Liver (tissue), 9 donors: ENCODE measurements around the gene STK25. TPM values are rescaled to one million over a fixed set of nuclear protein-coding genes. Genes with fewer than 3 reads are reported as not detected.

Source experiments
- DNase-seq: peaks from one replicate; pipeline ENCODE4 v3.0.0-alpha.2; 2017; ENCODE audit warnings: low spot score
- H3K27ac ChIP-seq, 2 donors: one replicate each; pipeline ENCODE4 v1.7.0; 2013; ENCODE audit warnings: inconsistent platforms in 2 of 2, low read length in 2 of 2, control low read depth in 1 of 2, low read depth in 1 of 2, mild to moderate bottlenecking in 1 of 2
- H3K27me3 ChIP-seq, 4 donors: one replicate each; pipeline versions ENCODE4 v1.6.1 to v1.7.0; 2013; ENCODE audit warnings: low read length in 3 of 4, inconsistent platforms in 1 of 4, mild to moderate bottlenecking in 1 of 4, moderate library complexity in 1 of 4; ENCODE audit not compliant: control insufficient read depth in 4 of 4, insufficient read depth in 4 of 4
- H3K36me3 ChIP-seq, 4 donors: one replicate each; pipeline versions ENCODE4 v1.6.1 to v1.7.0; 2013; ENCODE audit warnings: low read length in 3 of 4, mild to moderate bottlenecking in 3 of 4, low read depth in 1 of 4, moderate library complexity in 1 of 4; ENCODE audit not compliant: control insufficient read depth in 4 of 4, insufficient read depth in 3 of 4
- H3K4me1 ChIP-seq, 4 donors: one replicate each; pipeline versions ENCODE4 v1.6.1 to v1.7.0; 2013; ENCODE audit warnings: low read length in 3 of 4, mild to moderate bottlenecking in 3 of 4, moderate library complexity in 1 of 4; ENCODE audit not compliant: control insufficient read depth in 4 of 4, insufficient read depth in 4 of 4
- H3K4me3 ChIP-seq, 3 donors: one replicate each; pipeline versions ENCODE4 v1.6.1 to v1.7.0; 2013; ENCODE audit warnings: low read length in 3 of 3, control low read depth in 1 of 3, low read depth in 1 of 3, mild to moderate bottlenecking in 1 of 3
- H3K9ac ChIP-seq, 2 donors: one replicate each; pipeline ENCODE4 v1.7.0; 2013; ENCODE audit warnings: low read length in 2 of 2, mild to moderate bottlenecking in 2 of 2, moderate library complexity in 2 of 2, control low read depth in 1 of 2, low read depth in 1 of 2
- H3K9me3 ChIP-seq, 4 donors: one replicate each; pipeline versions ENCODE4 v1.6.1 to v1.7.0; 2013; ENCODE audit warnings: low read length in 3 of 4; ENCODE audit not compliant: control insufficient read depth in 4 of 4
- EGR1 ChIP-seq, 2 donors: IDR thresholded peaks; 2 replicates each; pipeline ENCODE4 v1.6.1; 2016 to 2018; ENCODE audit warnings: antibody characterized with exemption in 2 of 2, low read depth in 2 of 2
- FOXA1 ChIP-seq: IDR thresholded peaks from 2 replicates; pipeline ENCODE4 v1.6.1; 2016; ENCODE audit warnings: antibody characterized with exemption
- GABPA ChIP-seq, 2 donors: IDR thresholded peaks in 1 of 2; conservative IDR thresholded peaks in 1 of 2; 2 replicates each; pipeline ENCODE4 v1.6.1; 2016; ENCODE audit warnings: antibody characterized with exemption in 2 of 2, mild to moderate bottlenecking in 1 of 2, moderate library complexity in 1 of 2
- HNF4A ChIP-seq, 2 donors: conservative IDR thresholded peaks; 2 replicates each; pipeline ENCODE4 v1.6.1; 2016; ENCODE audit warnings: antibody characterized with exemption in 2 of 2, mild to moderate bottlenecking in 2 of 2
- HNF4G ChIP-seq: IDR thresholded peaks from 2 replicates; pipeline ENCODE4 v1.6.1; 2016; ENCODE audit warnings: antibody characterized with exemption
- JUND ChIP-seq, 2 donors: IDR thresholded peaks; 2 replicates each; pipeline ENCODE4 v1.6.1; 2016; ENCODE audit warnings: antibody characterized with exemption in 2 of 2
- MAX ChIP-seq: IDR thresholded peaks from 2 replicates; pipeline ENCODE4 v1.6.1; 2016; ENCODE audit warnings: antibody characterized with exemption
- NR2F2 ChIP-seq: IDR thresholded peaks from 2 replicates; pipeline ENCODE4 v1.6.1; 2016; ENCODE audit warnings: antibody characterized with exemption
- RAD21 ChIP-seq, 2 donors: IDR thresholded peaks; 2 replicates each; pipeline ENCODE4 v1.6.1; 2016; ENCODE audit warnings: antibody characterized with exemption in 2 of 2, mild to moderate bottlenecking in 2 of 2
- RXRA ChIP-seq, 2 donors: IDR thresholded peaks; 2 replicates each; pipeline ENCODE4 v1.6.1; 2017 to 2018; ENCODE audit warnings: antibody characterized with exemption in 2 of 2, mild to moderate bottlenecking in 1 of 2
- TAF1 ChIP-seq: conservative IDR thresholded peaks from 2 replicates; pipeline ENCODE4 v1.6.1; 2016; ENCODE audit warnings: antibody characterized with exemption, mild to moderate bottlenecking
- YY1 ChIP-seq: IDR thresholded peaks from 2 replicates; pipeline ENCODE4 v1.6.1; 2016; ENCODE audit warnings: antibody characterized with exemption, mild to moderate bottlenecking
- ZBTB33 ChIP-seq: IDR thresholded peaks from 2 replicates; pipeline ENCODE4 v1.6.1; 2016; ENCODE audit warnings: antibody characterized with exemption
- WGBS: extraction: QIAGEN DNeasy Blood & Tissue Kit; methylation state at CpG from one replicate; pipeline ENCODE4 v1.1.7; 2013; 5-methylcytosine and 5-hydroxymethylcytosine counted together
- polyA plus RNA-seq, 2 donors: library from polyadenylated mRNA; stranded (reverse) in 1 of 2; unstranded in 1 of 2; fragments of 200-250 nt in 1 of 2; fragments of >200 nt in 1 of 2; fragmentation: Nextera tagmentation in 1 of 2; extraction: Ambion mirVana in 1 of 2; gene quantifications; one replicate each; pipeline versions ENCODE4 v1.2.1 to v1.2.3, GENCODE V29; 2013 to 2015
- total RNA-seq, 2 donors: library from RNA; depleted of rRNA; stranded (reverse); fragments of >200 nt; gene quantifications; one replicate each; pipeline ENCODE4 v1.2.3, GENCODE V29; 2014
- TF ChIP-seq, protein P1 (sequence below): IDR thresholded peaks from 2 replicates; pipeline ENCODE4 v1.6.1; 2016; ENCODE audit warnings: antibody characterized with exemption, mild to moderate bottlenecking
- donor health status: healthy.
- donor health status: healthy.
- donor health status: healthy.
- donor health status: healthy.
- donor health status: healthy.

Gene STK25
- total and polyA plus RNA-seq, 4 donors = 43.4 to 85.6 (median 67.3) TPM

- no peak overlapping the region for H3K27ac ChIP-seq
- H3K27me3 ChIP-seq = no peaks in the 10 kb centered on the region
- no peak overlapping the region for H3K4me3 ChIP-seq
- no peak for DNase-seq
- H3K36me3 ChIP-seq = peaks cover 5 to 30% (median 6%) of the 10 kb centered on the region in 4 donors
- H3K9me3 ChIP-seq = no peaks in the 10 kb centered on the region
- TF ChIP-seq GABPA (IDR thresholded peaks at IDR 0.05 in 1 of 2, conservative IDR thresholded peaks at IDR 0.05 in 1 of 2) (no peak), FOXA1 (no peak), TAF1 (no peak), NR2F2 (no peak), EGR1 (IDR thresholded peaks at IDR 0.05; ENCODE audit: low read depth in 2 of 2) (no peak), RXRA (IDR thresholded peaks at IDR 0.05) (no peak), YY1 (no peak), RAD21 (IDR thresholded peaks at IDR 0.05) (no peak), MAX (no peak), ZBTB33 (no peak), JUND (IDR thresholded peaks at IDR 0.05) (no peak), HNF4G (no peak)
- TF ChIP-seq, protein P1, sequence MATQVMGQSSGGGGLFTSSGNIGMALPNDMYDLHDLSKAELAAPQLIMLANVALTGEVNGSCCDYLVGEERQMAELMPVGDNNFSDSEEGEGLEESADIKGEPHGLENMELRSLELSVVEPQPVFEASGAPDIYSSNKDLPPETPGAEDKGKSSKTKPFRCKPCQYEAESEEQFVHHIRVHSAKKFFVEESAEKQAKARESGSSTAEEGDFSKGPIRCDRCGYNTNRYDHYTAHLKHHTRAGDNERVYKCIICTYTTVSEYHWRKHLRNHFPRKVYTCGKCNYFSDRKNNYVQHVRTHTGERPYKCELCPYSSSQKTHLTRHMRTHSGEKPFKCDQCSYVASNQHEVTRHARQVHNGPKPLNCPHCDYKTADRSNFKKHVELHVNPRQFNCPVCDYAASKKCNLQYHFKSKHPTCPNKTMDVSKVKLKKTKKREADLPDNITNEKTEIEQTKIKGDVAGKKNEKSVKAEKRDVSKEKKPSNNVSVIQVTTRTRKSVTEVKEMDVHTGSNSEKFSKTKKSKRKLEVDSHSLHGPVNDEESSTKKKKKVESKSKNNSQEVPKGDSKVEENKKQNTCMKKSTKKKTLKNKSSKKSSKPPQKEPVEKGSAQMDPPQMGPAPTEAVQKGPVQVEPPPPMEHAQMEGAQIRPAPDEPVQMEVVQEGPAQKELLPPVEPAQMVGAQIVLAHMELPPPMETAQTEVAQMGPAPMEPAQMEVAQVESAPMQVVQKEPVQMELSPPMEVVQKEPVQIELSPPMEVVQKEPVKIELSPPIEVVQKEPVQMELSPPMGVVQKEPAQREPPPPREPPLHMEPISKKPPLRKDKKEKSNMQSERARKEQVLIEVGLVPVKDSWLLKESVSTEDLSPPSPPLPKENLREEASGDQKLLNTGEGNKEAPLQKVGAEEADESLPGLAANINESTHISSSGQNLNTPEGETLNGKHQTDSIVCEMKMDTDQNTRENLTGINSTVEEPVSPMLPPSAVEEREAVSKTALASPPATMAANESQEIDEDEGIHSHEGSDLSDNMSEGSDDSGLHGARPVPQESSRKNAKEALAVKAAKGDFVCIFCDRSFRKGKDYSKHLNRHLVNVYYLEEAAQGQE = no peak
- WGBS = 98% methylated on average over 12 of the region's 12 CpGs
- no peak overlapping the region for H3K9ac ChIP-seq
- peaks cover 0 to 6% (median under 1%) of the 10 kb centered on the region in 4 donors for H3K4me1 ChIP-seq
These were observed 7.3 kb downstream of the STK25 start for GRCh38 chr2:241501099-241501541.

GRCh38 chr2:241500431-241500975 lies 7.9 kb downstream of the STK25 start:
- no peaks in the 10 kb centered on the region for H3K27me3 ChIP-seq
- 94% methylated on average over 12 of the region's 12 CpGs for WGBS
- peaks cover 0 to 4% (median 0%) of the 10 kb centered on the region in 4 donors for H3K4me1 ChIP-seq
- no peak overlapping the region for H3K4me3 ChIP-seq
- no peak overlapping the region for H3K9ac ChIP-seq
- no peak for TF ChIP-seq NR2F2
- no peak for TF ChIP-seq RAD21 (IDR thresholded peaks at IDR 0.05)
- TF ChIP-seq HNF4G = no peak
- no peak for TF ChIP-seq HNF4A (conservative IDR thresholded peaks at IDR 0.05)
- no peak for TF ChIP-seq GABPA (IDR thresholded peaks at IDR 0.05 in 1 of 2, conservative IDR thresholded peaks at IDR 0.05 in 1 of 2)
- no peak for TF ChIP-seq YY1
- no peak for TF ChIP-seq RXRA (IDR thresholded peaks at IDR 0.05)
- no peak for TF ChIP-seq JUND (IDR thresholded peaks at IDR 0.05)
- TF ChIP-seq MAX = no peak
- H3K9me3 ChIP-seq = no peaks in the 10 kb centered on the region
- no peak for DNase-seq
- H3K27ac ChIP-seq = no peak overlapping the region
- H3K36me3 ChIP-seq = peaks cover 6 to 36% (median 7%) of the 10 kb centered on the region in 4 donors
